GM18519 (cell line): Measurements from ENCODE around the gene ZMYM2.
"Not testable (repeated sequence)": the region's sequence is repeated elsewhere in the genome, so short reads cannot be mapped to it uniquely, and the experiment has no call there.

Source experiments
- ATAC-seq: cut with Tn5 transposase; IDR thresholded peaks from one replicate; pipeline ENCODE4 v1.9.1; 2021; ENCODE audit warnings: mild to moderate bottlenecking, moderate library complexity; ENCODE audit not compliant: unreplicated experiment, low FRiP score

The ZMYM2 gene

DNA sequence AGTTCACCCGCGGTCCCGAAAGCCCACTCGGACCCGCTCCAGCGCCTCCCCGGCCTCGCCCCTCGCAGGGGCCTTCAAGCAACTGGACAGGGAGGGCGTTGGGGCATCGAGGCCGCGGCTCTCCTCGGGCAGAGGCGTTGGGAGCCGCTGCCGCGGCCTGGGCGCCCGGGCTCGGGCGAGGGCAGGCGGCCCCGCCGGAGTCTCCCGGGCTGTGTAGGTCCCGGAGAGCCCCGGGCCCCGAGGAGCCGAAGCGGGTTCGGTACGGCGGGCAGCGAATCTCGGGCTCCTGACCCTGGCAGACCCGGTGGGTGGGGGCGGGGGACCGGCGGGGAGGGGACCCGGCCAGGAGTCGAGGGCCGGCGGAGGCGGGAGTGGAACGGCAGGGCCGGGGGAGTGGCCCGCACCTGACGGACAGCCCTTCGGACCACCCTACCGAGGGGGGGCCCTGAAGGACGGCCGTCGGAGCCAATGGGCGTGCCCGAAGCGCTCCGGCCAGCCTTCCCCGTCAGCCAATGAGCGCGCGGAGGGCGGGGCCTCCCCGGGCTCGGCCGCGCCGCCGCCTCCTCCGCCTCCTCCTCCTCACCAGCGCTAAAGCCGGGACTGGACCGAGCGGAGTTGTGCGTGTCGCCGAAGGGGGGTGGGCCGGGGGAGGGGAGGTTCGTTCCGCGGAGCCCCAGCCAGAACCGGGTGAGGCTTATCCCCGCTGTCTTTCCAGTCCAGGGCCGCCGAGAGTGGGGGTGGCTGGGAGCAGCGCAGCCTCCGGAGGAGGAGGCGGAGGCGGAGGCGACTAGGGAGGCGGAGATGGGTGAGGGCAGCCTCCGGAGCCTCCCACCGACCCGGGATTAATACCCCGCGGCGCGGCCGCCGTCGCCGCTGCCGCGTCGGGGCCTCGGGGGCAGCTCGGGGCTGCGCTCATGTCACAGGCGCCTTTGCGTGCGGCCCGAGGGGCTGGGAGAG is at the start of gene ZMYM2:
Gene ZMYM2 (plus strand): TSS at position 573 of the 957 bp plus-strand sequence. CDS start 34,346 bp downstream, outside the sequence.
- ATAC-seq: peak; percentile 74

DNA sequence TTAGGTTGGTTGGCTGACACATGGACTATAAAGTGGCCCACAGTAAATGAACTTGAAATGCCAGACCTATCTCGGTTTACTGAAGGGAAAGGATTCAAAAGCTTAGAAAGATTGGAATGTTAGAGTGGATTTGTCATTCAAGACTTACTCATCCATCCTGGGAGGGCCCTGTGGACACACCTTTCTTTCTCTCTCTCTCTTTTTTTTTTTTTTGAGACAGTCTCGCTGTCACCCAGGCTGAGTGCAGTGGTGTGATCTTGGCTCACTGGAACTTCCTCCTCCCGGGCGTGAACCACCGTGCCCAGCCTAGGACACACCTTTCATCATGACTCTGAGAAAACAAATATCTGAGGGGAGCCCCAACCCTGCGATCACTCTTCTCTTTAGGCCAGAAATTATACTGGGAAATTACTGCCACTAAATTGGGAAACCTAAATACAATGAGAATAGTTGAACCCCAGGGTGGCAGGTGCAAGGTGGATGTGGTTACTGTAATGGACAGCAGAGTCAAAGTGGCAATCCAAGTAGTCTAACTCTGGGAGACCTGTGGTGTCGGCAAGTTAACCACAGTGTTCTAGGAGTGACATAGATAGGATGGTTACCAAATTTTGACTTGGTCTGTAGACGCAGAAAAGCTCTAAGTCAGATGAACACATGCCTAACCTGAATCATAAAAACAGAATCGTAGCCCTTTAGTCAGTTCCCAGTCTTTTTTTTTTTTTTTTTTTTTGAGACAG is 48.0 kb upstream of the ZMYM2 start:
- no peak for ATAC-seq

DNA sequence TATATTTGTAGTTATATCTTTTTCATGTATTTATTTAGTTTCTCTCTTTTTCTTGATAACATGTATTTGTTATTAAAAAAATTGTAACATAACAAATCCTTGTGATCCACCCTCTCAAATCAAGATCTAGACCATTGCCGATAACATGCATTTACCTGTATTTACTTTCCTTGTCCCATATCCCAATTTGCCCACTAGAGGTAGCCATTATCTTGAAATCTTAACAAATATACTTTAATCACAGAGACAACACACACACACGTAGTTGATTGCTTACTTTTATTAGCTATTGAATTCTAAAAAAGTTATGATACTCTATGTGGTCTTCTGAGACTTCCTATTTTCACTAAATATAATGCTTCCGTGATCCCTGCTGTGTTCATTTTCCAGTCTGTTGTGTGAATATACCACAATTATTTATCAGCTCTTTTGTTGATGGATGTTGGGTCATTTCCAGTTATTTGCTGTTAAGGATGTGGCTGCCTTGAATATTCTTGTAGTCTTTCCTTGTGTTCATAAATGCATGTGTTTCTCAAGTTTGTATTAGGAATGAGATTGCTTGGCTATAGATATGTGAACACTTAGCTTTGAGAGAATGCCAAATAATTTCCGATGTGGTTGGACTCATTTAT is 31.3 kb upstream of the ZMYM2 start:
- ATAC-seq: no peak

DNA sequence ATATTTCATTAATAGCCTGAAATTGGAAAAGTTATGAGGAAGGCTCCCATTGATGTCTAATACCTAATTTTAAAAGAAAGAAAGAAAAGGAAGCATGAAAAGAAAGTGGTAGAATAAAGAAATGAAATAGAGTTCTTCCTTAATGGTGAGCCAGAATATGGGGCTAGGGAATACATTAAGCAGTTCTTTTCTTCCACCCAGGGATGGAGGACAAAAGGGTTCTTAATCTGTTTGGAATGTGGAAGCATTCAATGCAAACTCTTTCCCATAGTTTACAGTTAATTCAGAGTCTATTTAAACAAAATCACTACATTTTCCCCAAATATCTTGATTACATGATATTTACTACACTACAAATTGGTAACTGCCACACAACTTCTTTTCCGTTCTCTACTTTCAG is 18.4 kb upstream of the ZMYM2 start:
- ATAC-seq: no peak

DNA sequence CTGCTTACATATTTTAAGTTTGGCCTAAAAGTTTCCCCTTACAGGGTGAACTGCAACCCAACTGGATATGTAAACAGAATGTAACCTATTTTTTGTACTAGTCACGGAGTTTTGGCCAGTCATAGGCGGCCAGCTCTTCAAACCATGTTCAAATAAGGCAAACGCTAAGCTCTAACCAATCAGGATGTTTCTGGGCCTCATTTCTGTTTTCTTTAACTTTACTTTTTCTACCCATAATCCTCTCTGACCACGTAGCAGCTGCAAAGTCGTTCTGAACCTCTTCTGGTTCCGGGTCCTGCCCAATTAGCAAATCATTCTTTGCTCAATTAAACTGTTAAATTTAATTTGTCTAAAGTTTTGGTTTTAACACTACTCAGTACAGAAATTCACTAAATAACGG is 8.2 kb upstream of the ZMYM2 start:
- ATAC-seq: no peak

DNA sequence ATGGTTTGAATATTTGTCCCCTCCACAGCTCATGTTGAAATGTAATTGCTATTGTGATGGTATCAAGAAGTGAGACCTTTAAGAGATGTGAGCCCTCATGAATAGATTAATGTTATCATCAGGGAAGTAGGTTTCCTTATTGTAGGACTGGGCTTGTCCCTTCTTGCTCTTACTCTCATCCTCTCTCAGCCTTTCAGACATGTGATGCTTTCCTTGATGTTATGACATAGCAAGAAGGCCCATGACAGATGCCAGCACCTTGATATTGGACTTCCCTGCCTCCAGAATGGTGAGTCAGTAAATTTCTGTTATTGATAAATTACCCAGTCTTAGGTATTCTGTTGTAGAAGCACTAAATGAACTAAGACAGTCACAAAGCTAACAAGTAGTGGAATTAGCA is 5.7 kb upstream of the ZMYM2 start:
- ATAC-seq: no peak

DNA sequence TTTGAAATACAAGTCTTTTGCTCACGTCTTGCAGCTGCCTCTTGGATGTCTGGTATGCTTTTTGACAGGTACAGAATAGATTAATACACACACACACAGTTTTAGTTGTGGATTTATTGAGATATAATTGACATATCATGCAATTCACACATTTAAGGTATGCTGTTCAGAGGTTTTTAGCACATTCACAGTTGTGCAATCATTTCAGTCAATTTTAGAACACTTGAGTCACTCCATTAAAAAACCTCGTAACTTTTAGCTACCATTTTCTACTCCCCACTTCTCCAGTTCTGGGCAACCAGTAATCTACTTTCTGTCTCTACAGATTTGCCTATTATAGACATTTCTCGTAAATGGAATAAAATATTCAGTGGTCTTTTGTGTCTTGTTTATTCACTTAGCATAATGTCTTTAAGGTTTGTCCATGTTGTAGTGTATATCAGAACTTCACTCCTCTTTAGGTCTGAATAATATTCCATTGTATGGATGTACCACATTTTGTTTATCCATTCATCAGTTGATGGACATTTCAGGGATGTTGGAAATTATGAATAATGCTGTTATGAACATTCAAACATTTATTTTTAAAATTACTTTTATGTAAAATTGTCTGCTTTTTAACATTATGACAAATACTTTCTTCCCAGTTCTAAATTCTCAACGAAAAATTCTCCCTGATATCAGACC is 2.5 kb upstream of the ZMYM2 start:
- ATAC-seq: no peak

DNA sequence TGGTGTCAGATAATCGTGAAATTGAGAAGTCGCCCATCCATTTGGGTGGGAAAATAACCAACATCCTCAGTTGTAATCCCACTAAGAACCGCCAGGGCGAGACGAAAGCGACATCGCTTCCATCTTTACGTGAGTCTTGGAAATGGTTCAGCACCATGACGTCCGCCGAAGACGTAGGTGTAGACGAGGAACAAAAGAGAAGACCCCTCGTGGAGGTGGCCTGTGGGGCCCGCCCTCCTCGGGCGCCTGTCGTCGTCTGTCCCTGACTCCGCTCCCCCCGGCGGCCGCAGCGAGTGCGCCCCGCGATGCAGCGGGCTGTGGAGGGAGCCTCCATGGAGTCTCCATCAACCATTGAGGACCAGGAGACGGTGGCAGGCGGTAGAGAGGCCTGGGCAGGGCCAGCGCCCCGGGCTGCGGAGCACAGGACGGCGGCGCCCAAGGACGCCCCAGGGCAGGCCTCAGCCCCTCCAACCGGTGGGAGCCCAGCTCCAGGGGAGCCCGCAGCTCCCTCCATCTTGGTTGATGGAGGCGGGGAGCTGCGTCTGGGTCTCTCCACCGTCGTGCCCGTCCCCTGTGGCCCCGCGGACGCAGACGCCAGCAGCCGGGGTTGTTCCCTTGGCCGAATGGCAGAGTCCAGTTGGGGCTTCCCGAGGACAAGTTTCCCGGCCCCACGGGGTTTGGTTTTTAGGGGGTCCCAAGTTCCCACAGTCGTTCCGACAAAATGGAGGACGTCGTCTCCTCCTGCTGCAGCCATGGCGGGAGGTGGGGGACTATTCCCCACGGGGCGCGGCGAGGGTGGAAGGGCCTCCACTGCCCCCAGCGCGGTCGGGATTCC is 990 bp upstream of the ZMYM2 start:
- ATAC-seq: peak; percentile 15

DNA sequence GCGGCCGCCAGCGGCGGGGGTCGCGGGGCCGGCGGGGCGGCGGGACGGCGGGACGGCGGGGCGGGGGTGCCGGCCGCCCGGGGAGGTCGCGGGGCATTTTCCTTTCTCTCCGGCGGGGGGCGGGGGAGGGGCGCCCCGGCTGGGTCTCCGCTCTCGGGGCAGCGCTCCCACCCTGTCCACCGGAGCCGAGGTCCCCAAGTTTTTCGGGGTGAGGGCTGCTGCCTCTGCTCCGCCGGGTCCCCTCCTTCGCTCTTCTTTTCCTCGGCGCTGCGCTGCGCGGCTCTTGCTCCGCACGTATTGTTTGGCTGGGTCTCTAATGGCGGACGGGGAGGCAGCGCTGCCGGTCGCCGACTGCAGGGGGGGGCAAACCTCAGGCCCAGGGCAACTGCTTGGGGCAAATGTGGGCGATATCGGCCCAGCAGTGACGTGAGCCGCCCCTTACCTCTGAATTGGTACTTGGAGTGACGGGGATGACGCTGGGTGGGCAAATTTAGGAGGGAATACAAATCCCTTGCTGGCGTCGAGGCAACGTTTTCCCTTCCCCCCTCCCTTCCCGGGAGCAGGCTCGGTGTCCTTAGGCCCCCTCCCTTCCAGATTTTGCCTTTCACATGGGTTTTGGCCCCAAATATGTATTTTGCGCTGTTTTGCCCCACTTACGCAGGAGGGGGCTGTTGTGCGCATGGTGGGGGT is 759 bp downstream of the ZMYM2 start:
- no peak for ATAC-seq

DNA sequence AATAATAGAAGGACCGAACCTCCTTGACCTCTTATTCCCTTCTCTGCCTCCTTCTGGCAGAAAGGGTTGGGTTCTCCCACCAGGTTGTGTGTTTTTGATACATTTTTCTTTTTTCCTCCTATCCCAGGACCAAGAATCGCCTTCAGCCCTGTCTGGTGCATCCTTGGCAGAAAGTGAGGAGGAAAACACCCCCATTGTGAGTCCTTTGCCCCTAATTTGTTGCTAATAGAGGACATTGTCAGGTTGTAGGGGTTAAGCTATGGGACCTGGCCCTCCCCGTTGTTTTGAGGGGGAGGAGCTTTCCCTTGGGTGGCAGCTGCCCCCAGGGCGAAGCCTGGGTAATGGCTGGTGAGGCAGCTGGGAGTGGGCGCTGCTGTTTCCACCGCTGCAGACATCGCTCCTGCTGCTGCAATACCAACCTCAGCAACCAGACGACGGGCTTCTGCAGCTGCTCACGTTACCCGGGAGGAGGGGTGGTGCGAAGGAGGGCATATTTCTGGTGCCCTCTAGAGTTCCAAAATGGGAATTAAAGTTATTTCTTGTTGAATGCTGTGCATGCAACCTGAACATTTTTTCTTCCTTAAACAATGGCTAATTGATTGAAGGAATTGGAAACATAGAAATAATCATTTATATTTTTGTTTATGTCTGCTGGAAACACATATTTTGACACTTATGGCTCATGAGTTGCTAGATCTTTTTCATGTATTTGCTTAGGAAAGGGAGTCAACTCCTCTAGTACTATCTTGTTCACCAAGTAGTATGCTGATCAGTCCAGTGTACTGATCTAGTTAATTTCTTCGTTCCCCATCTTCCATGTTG is 1.5 kb downstream of the ZMYM2 start:
- ATAC-seq: peak; percentile 30

DNA sequence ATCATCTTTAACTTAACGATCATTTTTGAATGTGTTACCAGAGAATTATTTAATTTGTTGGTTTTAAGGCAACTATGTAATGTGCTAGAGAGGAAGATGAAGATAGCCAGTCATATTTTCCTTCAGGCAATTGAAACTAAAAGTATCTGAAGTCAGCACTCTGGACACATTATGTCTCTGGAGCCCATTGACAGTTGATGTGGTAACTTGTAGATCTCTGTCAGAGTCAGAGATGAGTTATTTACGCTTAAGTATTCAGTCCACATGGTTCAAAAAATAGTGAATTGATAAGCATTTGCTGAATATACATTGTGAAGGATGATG is 2.1 kb downstream of the ZMYM2 start:
- no peak for ATAC-seq

DNA sequence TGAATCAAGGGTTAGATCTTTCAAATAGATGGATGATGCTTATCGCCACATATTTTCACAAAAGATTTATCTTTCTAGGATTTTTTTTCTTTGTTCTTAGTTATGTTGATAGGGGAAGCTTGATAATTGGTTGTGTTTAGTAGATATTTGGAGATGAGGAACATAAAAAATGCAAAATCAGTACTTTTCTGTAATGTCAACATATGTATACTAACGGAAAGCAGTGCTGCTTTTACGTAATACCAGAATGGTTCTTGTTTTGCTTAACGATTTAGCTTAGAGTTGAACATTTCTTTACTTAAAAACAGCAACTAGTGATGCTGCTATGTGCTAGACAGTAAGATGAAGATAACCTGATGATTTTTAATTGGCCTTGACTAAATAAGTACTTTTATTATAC is 3.0 kb downstream of the ZMYM2 start:
- ATAC-seq: no peak

DNA sequence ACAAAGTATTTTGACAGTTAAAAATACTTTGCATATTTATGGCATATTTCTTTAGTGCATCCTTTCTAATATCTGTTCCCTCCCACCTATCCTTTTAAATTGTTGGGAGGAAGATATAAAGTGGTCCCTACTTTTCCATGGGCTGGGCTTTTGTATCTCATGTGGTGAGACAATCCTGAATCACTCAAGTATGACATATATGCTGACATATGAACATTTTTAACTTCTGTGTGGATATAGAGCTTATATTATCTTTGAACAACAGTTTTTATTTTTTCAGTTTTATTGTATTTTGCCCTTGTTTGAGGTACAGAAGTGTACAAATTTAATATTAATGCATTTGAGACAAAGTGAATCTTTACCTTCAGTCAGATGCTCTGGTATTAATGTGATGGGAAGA is 3.4 kb downstream of the ZMYM2 start:
- ATAC-seq: no peak

DNA sequence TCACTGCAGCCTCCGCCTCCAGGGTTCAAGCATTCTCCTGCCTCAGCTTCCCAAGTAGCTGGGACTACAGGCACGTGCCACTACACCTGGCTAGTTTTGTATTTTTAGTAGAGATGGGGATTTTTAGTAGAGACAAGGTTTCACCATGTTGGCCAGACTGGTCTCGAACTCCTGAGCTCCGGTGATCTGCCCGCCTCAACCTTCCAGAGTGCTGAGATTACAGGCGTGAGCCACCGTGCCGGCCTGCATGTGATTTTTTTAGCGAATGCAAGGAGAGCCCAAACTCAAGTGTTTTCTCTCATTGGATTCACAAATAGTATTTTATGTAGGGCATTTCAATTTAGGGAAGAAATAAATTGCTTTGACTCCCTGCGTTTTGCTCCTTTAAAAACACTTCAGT is 4.4 kb downstream of the ZMYM2 start:
- no peak for ATAC-seq

DNA sequence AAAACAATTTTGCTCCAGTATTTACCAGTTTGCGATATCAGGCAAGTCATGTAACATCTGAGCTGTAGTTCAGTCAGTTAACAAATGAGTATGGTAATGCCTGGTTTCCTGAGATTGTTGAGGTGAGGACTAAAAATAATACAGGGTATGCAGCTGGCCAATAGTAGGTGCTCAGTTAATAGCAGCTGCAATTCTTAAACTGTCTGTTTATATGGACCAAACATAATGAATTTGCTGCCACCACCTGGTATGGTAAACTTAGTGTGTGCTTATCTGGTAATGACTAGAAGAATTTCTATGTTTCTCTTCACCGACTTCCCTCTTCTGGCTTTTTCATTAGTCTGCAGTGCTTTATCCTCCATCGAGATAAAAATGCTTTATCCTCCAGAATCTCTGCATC is 9.1 kb downstream of the ZMYM2 start:
- no peak for ATAC-seq

DNA sequence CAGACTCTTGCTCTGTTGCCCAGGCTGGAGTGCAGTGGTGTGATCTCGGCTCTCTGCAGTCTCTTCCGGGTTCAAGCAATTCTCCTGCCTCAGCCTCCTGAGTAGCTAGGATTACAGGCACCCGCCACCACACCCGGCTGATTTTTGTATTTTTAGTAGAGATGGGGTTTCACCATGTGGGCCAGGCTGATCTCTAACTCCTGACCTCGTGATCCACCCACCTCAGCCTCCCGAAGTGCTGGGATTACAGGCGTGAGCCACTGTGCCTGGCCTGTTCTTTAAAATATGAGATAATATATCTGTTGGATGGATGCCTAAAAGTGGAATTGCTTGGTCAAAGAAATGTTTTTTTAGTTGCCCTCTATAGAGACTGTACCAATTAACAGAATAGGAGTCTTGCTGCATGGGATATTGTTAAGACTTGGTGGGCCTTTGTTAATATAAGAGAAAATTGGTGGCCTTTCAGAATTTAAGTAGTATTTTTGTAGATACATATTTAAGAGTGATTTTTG is 16.0 kb downstream of the ZMYM2 start:
- not testable (repeated sequence) for ATAC-seq

DNA sequence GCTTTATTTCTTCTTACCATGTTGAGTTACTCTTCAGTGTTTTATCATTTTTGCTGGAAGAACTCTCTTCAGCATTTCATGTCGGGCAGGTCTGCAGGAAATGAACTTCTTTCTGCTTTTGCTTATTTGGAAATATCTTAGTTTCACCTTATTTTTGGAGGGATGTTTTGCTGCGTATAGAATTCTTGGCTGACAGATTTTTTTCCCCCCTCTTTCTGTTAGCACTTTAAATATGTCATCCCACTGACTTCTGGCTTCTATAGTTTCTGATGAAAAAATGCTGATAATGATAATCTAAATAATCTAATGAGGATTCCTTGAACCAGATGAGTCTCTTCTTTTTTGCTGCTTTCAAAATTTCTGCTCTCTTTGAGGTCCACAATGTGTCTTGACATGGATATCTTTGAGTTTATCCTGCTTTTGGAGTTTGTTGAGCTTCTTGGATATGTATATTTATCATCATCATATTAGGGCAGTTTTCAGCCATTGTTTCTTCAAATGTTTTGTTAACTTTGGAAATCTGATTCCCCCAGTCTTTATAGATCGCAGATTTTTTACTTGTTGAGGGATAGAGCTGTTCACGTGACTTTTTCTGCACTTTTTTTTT is 20.4 kb downstream of the ZMYM2 start:
- no peak for ATAC-seq

DNA sequence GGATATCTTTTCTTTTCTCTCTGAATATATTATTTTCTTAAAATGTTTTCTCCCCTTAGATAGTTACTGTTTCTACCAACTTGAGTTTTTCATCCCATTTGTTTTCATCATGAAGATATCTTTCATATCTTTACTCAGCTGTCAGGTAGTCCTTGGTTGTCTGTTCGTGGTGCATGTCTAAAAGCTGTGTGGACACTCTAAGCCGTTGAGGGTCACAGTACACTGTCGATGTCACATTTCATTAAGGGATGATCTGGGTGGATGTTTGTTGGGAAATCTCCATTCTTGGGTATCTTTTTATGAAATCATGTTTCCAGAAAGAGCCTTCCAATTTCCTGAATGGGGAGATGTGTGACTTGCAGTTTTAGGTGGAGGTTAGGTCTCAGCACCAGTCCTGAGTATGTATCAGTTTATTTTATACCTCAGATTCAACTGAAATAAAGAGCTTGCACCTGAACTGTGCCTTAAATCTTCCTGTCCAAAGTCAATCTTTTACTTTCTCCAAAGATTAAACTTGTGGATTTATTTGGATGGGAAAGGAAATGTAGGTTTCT is 23.2 kb downstream of the ZMYM2 start:
- ATAC-seq: no peak
